IMR-90 (cell line): ENCODE results near the gene DLL4. TPM values are rescaled to one million over a fixed set of nuclear protein-coding genes. Genes with fewer than 3 reads are reported as not detected.

Source experiments
- ATAC-seq: fragments of 200-7000 bp; cut with Tn5 transposase; 2 replicates; pipeline ENCODE4 v1.9.1; 2020; ENCODE audit warnings: low read depth, mild to moderate bottlenecking, moderate library complexity
- BruUV-seq: library from RNA; stranded (reverse); fragments of 400-500 nt; replicated peaks from 2 replicates; lab custom pipeline; 2021; lab: Mats Ljungman, UMichigan
- CTCF ChIA-PET: fragments of 300-600 bp; formaldehyde crosslinking; extraction: SDS; loops from one replicate; lab custom pipeline; 2021; ENCODE audit warnings: antibody characterized with exemption; lab: Yijun Ruan, JAX
- POLR2A ChIA-PET: fragments of 300-600 bp; sonication (Branson Sonifier 250); formaldehyde crosslinking; loops from one replicate; lab custom pipeline; 2022; ENCODE audit warnings: antibody characterized with exemption; ENCODE audit not compliant: unreplicated experiment; lab: Charles Lee
- DNase-seq: peaks from one replicate; pipeline ENCODE4 v3.0.0; 2013
- H2AFZ ChIP-seq: replicated peaks from 2 replicates; pipeline ENCODE3; 2013; ENCODE audit warnings: low read length, mild to moderate bottlenecking; ENCODE audit not compliant: poor library complexity
- H2AK5ac ChIP-seq: 2 replicates; pipeline ENCODE4 v1.6.1; 2013; ENCODE audit warnings: low read depth, low read length, inconsistent platforms
- H2AK9ac ChIP-seq: replicated peaks from 2 replicates; pipeline ENCODE3; 2013; ENCODE audit warnings: mild to moderate bottlenecking, low read depth, low read length, moderate library complexity; ENCODE audit not compliant: poor library complexity
- H2BK120ac ChIP-seq: 2 replicates; pipeline ENCODE4 v1.6.1; 2013; ENCODE audit warnings: low read depth, low read length, inconsistent platforms
- H2BK15ac ChIP-seq: 3 replicates; pipeline ENCODE4 v1.6.1; 2013; ENCODE audit warnings: low read depth, low read length, inconsistent platforms
- H2BK20ac ChIP-seq: 2 replicates; pipeline ENCODE4 v1.6.1; 2013; ENCODE audit warnings: low read depth, mild to moderate bottlenecking, inconsistent platforms, low read length, moderate library complexity
- H2BK5ac ChIP-seq: 2 replicates; pipeline ENCODE4 v1.6.1; 2013; ENCODE audit warnings: mild to moderate bottlenecking, low read depth, low read length, inconsistent platforms; ENCODE audit not compliant: poor library complexity, severe bottlenecking
- H3K14ac ChIP-seq: replicated peaks from 2 replicates; pipeline ENCODE4 v1.6.1; 2013; ENCODE audit warnings: low read depth, low read length, inconsistent platforms
- H3K18ac ChIP-seq: 2 replicates; pipeline ENCODE4 v1.6.1; 2013; ENCODE audit warnings: low read depth, low read length, control low read depth
- H3K23ac ChIP-seq: 2 replicates; pipeline ENCODE4 v1.6.1; 2013; ENCODE audit warnings: low read depth, low read length, inconsistent platforms
- H3K27ac ChIP-seq: 2 replicates; pipeline ENCODE4 v1.5.1; 2013; ENCODE audit warnings: mild to moderate bottlenecking, control low read depth, low read length; ENCODE audit not compliant: insufficient read depth
- H3K27me3 ChIP-seq: 2 replicates; pipeline ENCODE4 v1.6.1; 2013; ENCODE audit warnings: low read length; ENCODE audit not compliant: control insufficient read depth, insufficient read depth
- H3K36me3 ChIP-seq: 2 replicates; pipeline ENCODE4 v1.6.1; 2013; ENCODE audit warnings: low read length, mixed read lengths; ENCODE audit not compliant: control insufficient read depth, insufficient read depth
- H3K4ac ChIP-seq: 2 replicates; pipeline ENCODE4 v1.6.1; 2013; ENCODE audit warnings: low read depth, low read length, inconsistent platforms
- H3K4me1 ChIP-seq: 2 replicates; pipeline ENCODE4 v1.6.1; 2013; ENCODE audit warnings: low read length, mixed read lengths; ENCODE audit not compliant: control insufficient read depth, insufficient read depth
- H3K4me2 ChIP-seq: 2 replicates; pipeline ENCODE4 v1.6.1; 2013; ENCODE audit warnings: low read depth, mild to moderate bottlenecking, control low read depth, low read length, moderate library complexity
- H3K4me3 ChIP-seq: 2 replicates; pipeline ENCODE4 v1.5.1; 2013; ENCODE audit warnings: low read depth, mild to moderate bottlenecking, control low read depth, low read length, moderate library complexity; ENCODE audit not compliant: insufficient read depth
- H3K56ac ChIP-seq: 2 replicates; pipeline ENCODE4 v1.6.1; 2013; ENCODE audit warnings: low read length, inconsistent platforms; ENCODE audit not compliant: insufficient read depth; ENCODE audit errors: extremely low read depth
- H3K79me1 ChIP-seq, 2 experiments: 2 replicates each; pipeline ENCODE4 v1.6.1; 2013; ENCODE audit warnings: low read length in 2 of 2, inconsistent platforms in 1 of 2, low read depth in 1 of 2
- H3K9ac ChIP-seq: 2 replicates; pipeline ENCODE4 v1.6.1; 2013; ENCODE audit warnings: low read depth, low read length, control low read depth
- H3K9me1 ChIP-seq: 2 replicates; pipeline ENCODE4 v1.6.1; 2013; ENCODE audit warnings: low read length, inconsistent platforms; ENCODE audit not compliant: insufficient read depth
- H3K9me3 ChIP-seq: 2 replicates; pipeline ENCODE4 v1.6.1; 2013; ENCODE audit warnings: low read length; ENCODE audit not compliant: control insufficient read depth, insufficient read depth
- H4K20me1 ChIP-seq: 2 replicates; pipeline ENCODE4 v1.6.1; 2013; ENCODE audit warnings: low read length, inconsistent platforms; ENCODE audit not compliant: insufficient read depth
- H4K5ac ChIP-seq: 2 replicates; pipeline ENCODE4 v1.6.1; 2013; ENCODE audit warnings: mild to moderate bottlenecking, low read depth, low read length, control low read depth
- H4K8ac ChIP-seq, 2 experiments: 2 replicates each; pipeline ENCODE4 v1.6.1; 2013; ENCODE audit warnings: low read depth in 2 of 2, low read length in 2 of 2, control low read depth in 1 of 2, inconsistent platforms in 1 of 2
- H4K91ac ChIP-seq: 2 replicates; pipeline ENCODE4 v1.6.1; 2013; ENCODE audit warnings: low read depth, low read length, inconsistent platforms; ENCODE audit not compliant: insufficient read depth
- BHLHE40 ChIP-seq: fragments of 150-350 bp; IDR thresholded peaks from 2 replicates; pipeline ENCODE4 v1.6.1; 2016; ENCODE audit warnings: mild to moderate bottlenecking, low read depth, low read length
- CEBPB ChIP-seq: IDR thresholded peaks from 2 replicates; pipeline ENCODE4 v1.6.1; 2012; ENCODE audit warnings: low read depth, low read length, improper control_type of control experiment
- CHD1 ChIP-seq: IDR thresholded peaks from 2 replicates; pipeline ENCODE4 v1.6.1; 2012; ENCODE audit warnings: low read depth, low read length, improper control_type of control experiment
- CTCF ChIP-seq: conservative IDR thresholded peaks from 2 replicates; pipeline ENCODE4 v1.5.1; 2012; ENCODE audit warnings: mild to moderate bottlenecking, low read depth, low read length, improper control_type of control experiment
- ELK1 ChIP-seq: fragments of 150-350 bp; IDR thresholded peaks from 2 replicates; pipeline ENCODE4 v1.6.1; 2016; ENCODE audit warnings: low read depth, mild to moderate bottlenecking, low read length, moderate library complexity, borderline replicate concordance
- FOS ChIP-seq: fragments of 150-350 bp; IDR thresholded peaks from 2 replicates; pipeline ENCODE4 v1.6.1; 2016; ENCODE audit warnings: low read depth, low read length
- MAFK ChIP-seq: IDR thresholded peaks from 2 replicates; pipeline ENCODE4 v1.6.1; 2012; ENCODE audit warnings: low read depth, low read length, improper control_type of control experiment
- MAZ ChIP-seq: IDR thresholded peaks from 2 replicates; pipeline ENCODE4 v1.6.1; 2012; ENCODE audit warnings: low read depth, mild to moderate bottlenecking, low read length, improper control_type of control experiment, moderate library complexity, borderline replicate concordance
- MXI1 ChIP-seq: IDR thresholded peaks from 2 replicates; pipeline ENCODE4 v1.6.1; 2012; ENCODE audit warnings: low read depth, mild to moderate bottlenecking, low read length, moderate library complexity, borderline replicate concordance
- NFE2L2 ChIP-seq: fragments of 150-350 bp; IDR thresholded peaks from 2 replicates; pipeline ENCODE4 v1.6.1; 2016; ENCODE audit warnings: low read depth, mild to moderate bottlenecking, low read length
- POLR2A ChIP-seq: IDR thresholded peaks from 2 replicates; pipeline ENCODE4 v1.6.1; 2012; ENCODE audit warnings: mild to moderate bottlenecking, low read depth, low read length
- RAD21 ChIP-seq: IDR thresholded peaks from 2 replicates; pipeline ENCODE4 v1.6.1; 2012; ENCODE audit warnings: low read length, improper control_type of control experiment
- RCOR1 ChIP-seq: IDR thresholded peaks from 2 replicates; pipeline ENCODE4 v1.6.1; 2012; ENCODE audit warnings: mild to moderate bottlenecking, low read length, improper control_type of control experiment; ENCODE audit not compliant: insufficient replicate concordance
- RFX5 ChIP-seq: IDR thresholded peaks from 2 replicates; pipeline ENCODE4 v1.8.0; 2012; ENCODE audit warnings: low read depth, mild to moderate bottlenecking, low read length, moderate library complexity
- SMC3 ChIP-seq: fragments of 150-350 bp; IDR thresholded peaks from 2 replicates; pipeline ENCODE4 v1.6.1; 2016; ENCODE audit warnings: low read depth, mild to moderate bottlenecking, antibody characterized with exemption, low read length, moderate library complexity
- USF2 ChIP-seq: fragments of 150-350 bp; IDR thresholded peaks from 2 replicates; pipeline ENCODE4 v1.6.1; 2017; ENCODE audit warnings: mild to moderate bottlenecking, antibody characterized with exemption, low read length, low read depth
- WGBS, 2 experiments: methylation state at CpG; one replicate each; pipeline versions ENCODE4 v1.1.5 to v1.1.7; 2013; ENCODE audit warnings: missing lambda C conversion rate in 2 of 2; ENCODE audit not compliant: insufficient read length in 1 of 2; ENCODE audit errors: extremely low coverage in 2 of 2; 5-methylcytosine and 5-hydroxymethylcytosine counted together
- dilution Hi-C: fragments of 300-500 bp; cut with HindIII; formaldehyde crosslinking; loops from one replicate; pipeline ENCODE4 v1.14.3; 2018; ENCODE audit warnings: low sequenced_read_pairs; ENCODE audit not compliant: unreplicated experiment
- in situ Hi-C: fragments of 300-500 bp; cut with MboI; formaldehyde crosslinking; loops from 3 replicates; pipeline ENCODE4 v1.14.3; 2019; ENCODE audit warnings: low sequenced_read_pairs, inconsistent platforms, mixed read lengths
- intact Hi-C: fragments of 100-400 bp; cut with micrococcal nuclease; formaldehyde crosslinking; loops from 2 replicates; pipeline ENCODE4 v1.10.0; 2022
- polyA plus RNA-seq, 3 experiments: library from polyadenylated mRNA; depleted of rRNA; stranded (reverse); fragments of >200 nt; gene quantifications; 2 replicates each; pipeline ENCODE4 v1.2.3, GENCODE V29; 2012; ENCODE audit warnings: low replicate concordance in 1 of 3
- total RNA-seq: library from RNA; depleted of rRNA; stranded (reverse); fragments of >200 nt; gene quantifications from 2 replicates; pipeline ENCODE4 v1.2.3, GENCODE V29; 2012

The DLL4 gene
- total and polyA plus RNA-seq, 2 of the 4 experiments (the other 2 are of a cell fraction), result 1.8 to 3.4 TPM

GRCh38 chr15:40960925-40961324, 31.8 kb downstream of the DLL4 start:
- Histone ChIP-seq H4K91ac (peak overlapping the region; percentile 39; the same call in 1 of the 2 replicates), H3K18ac (no peak overlapping the region), H3K27me3 (no peaks in the 10 kb centered on the region), H2BK5ac (no peak overlapping the region), H3K36me3 (peaks cover 15% of the 10 kb centered on the region), H3K4me1 (peaks cover 16% of the 10 kb centered on the region), H3K23ac (no peak overlapping the region), H3K56ac (no peak overlapping the region), H3K9me1 (peaks cover 20% of the 10 kb centered on the region), H3K27ac (no peak overlapping the region), H3K9ac (no peak overlapping the region), H2AK9ac (no peak overlapping the region), H3K9me3 (no peaks in the 10 kb centered on the region), H2AK5ac (no peak overlapping the region; the same call in 1 of the 2 replicates), H4K8ac (no peak overlapping the region), H3K4me2 (no peak overlapping the region), H2BK20ac (no peak overlapping the region), H4K5ac (no peak overlapping the region), H3K79me1 (peaks cover 5 to 25% of the 10 kb centered on the region in 2 experiments; a peak in 3 of 4 replicates), H2BK15ac (no peak overlapping the region), H3K4me3 (no peak overlapping the region), H4K20me1 (peaks cover 30% of the 10 kb centered on the region), H2AFZ (peak overlapping the region; percentile 40), H3K4ac (no peak overlapping the region; the same call in 1 of the 2 replicates), H2BK120ac (no peak overlapping the region), H3K14ac (no peak overlapping the region)
- BruUV-seq, result no TSS peak
- DNase-seq (no peak), ATAC-seq (no peak)
- in situ Hi-C loops (no loop called here), dilution Hi-C loops (no loop called here), intact Hi-C loops (no loop called here)
- CTCF ChIA-PET, result no interaction called here
- TF ChIP-seq CEBPB (no peak), CTCF (no peak), NFE2L2 (no peak), RFX5 (no peak), MXI1 (no peak), MAFK (no peak), POLR2A (no peak), RAD21 (no peak), ELK1 (no peak), SMC3 (no peak), USF2 (no peak), MAZ (no peak), BHLHE40 (no peak), FOS (no peak), CHD1 (no peak), RCOR1 (no peak)
- POLR2A ChIA-PET, result no interaction called here
- 88% methylated on average over 6 of the region's 11 CpGs; no CpG with 5 or more reads in 1 of the 2 experiments for WGBS, 2 experiments
